ENCODE data around the gene UNC5B. TPM values are rescaled to one million over a fixed set of nuclear protein-coding genes. Genes with fewer than 3 reads are reported as not detected.
A peak's percentile ranks its signal among the peaks of the same experiment; 100 is the strongest.

Gene UNC5B
- total and polyA plus RNA-seq, 2 experiments from 2014 or later: 2.7 to 6.5 TPM

DNA sequence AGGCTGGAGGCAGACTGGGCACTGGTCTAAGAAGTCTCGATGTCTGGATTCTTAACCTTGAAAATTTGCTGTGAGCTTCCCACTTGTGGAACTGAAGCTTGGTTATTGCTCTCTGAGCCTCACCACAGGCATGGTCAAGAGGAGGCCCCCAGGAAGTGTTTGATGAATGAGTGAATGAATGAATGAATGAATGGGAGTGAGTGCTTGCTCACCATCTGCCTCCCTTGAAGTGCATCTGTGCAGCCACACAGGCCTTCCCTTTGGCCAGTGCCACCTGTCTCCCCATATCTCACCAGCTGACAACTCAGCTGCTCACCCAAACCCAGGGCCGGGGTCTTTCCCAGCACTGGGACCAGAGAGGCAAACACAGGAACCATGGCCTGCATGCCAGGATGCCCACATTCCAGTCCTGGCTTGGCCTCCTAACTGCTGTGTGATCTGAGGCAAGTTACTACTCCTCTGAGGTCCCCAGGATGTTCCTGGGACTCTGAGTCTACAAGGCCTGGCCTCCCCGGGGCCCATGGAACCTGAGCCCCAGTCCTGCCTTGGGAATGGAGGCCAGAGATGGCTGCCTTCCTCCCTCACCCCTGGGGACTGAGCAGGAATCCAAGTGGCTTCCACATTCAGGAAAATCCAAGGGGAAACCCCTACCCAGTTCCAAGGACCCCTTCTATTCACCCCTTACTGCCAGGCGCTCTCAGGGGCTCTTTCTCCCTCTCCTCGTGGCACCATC is 55.3 kb downstream of the UNC5B start:
- Histone ChIP-seq H2AFZ (no peak overlapping the region), H3K4me2 (ENCODE audit: unreplicated experiment) (no peak overlapping the region), H4K20me1 (ENCODE audit: insufficient read depth) (no peaks in the 10 kb centered on the region), H3K36me3 (ENCODE audit: low read depth) (no peaks in the 10 kb centered on the region), H3K4me3 (no peak overlapping the region), H3K27me3 (replicated peaks; ENCODE audit: insufficient read depth) (no peaks in the 10 kb centered on the region), H3K27ac (no peak overlapping the region), H3K4me1 (ENCODE audit: insufficient read depth) (peaks cover 33% of the 10 kb centered on the region), H3F3A (ENCODE audit: insufficient read depth) (peaks cover 30% of the 10 kb centered on the region; the same call in 1 of the 2 replicates), H3K9ac (no peak overlapping the region), H3K9me2 (ENCODE audit: insufficient read depth) (no peaks in the 10 kb centered on the region), H3K79me2 (ENCODE audit: insufficient read depth) (no peaks in the 10 kb centered on the region), H3K9me3 (ENCODE audit: low read depth) (no peaks in the 10 kb centered on the region)
- DNase-seq: no peak
- in situ Hi-C loops (cut with MboI): no loop called here
- TF ChIP-seq EZH2 (IDR thresholded peaks at IDR 0.05; ENCODE audit: insufficient read depth, poor library complexity, severe bottlenecking): no peak
- no peak for TF ChIP-seq EZH2phosphoT487 (IDR thresholded peaks at IDR 0.05; ENCODE audit: insufficient read depth, low read depth)
- 96 to 98% methylated on average over 5 of the region's 5 CpGs for WGBS, 2 experiments (ENCODE audit: low coverage in 1 of 2, low lambda C conversion rate in 2 of 2, missing lambda C conversion rate in 2 of 2)

GRCh38 chr10:71268247-71268691 is 55.9 kb downstream of the UNC5B start:
- no peak overlapping the region for H3K4me3 ChIP-seq
- H3K4me1 ChIP-seq (ENCODE audit: insufficient read depth): peaks cover 36% of the 10 kb centered on the region
- no peaks in the 10 kb centered on the region for H3K27me3 ChIP-seq (replicated peaks; ENCODE audit: insufficient read depth)
- peak overlapping the region; percentile 11; the same call in 1 of the 2 replicates for H2AFZ ChIP-seq
- H3F3A ChIP-seq (ENCODE audit: insufficient read depth): peaks cover 30% of the 10 kb centered on the region; the same call in 1 of the 2 replicates
- DNase-seq: peak; percentile 77
- H3K79me2 ChIP-seq (ENCODE audit: insufficient read depth): no peaks in the 10 kb centered on the region
- TF ChIP-seq EZH2phosphoT487 (IDR thresholded peaks at IDR 0.05; ENCODE audit: insufficient read depth, low read depth): no peak
- TF ChIP-seq EZH2 (IDR thresholded peaks at IDR 0.05; ENCODE audit: insufficient read depth, poor library complexity, severe bottlenecking): no peak
- peak overlapping the region; percentile 8 for H3K4me2 ChIP-seq (ENCODE audit: unreplicated experiment)
- no peaks in the 10 kb centered on the region for H3K9me2 ChIP-seq (ENCODE audit: insufficient read depth)
- WGBS, 2 experiments (ENCODE audit: low coverage in 1 of 2, low lambda C conversion rate in 2 of 2, missing lambda C conversion rate in 2 of 2): 34 to 44% methylated on average over 8 of the region's 8 CpGs
- H3K9me3 ChIP-seq (ENCODE audit: low read depth): no peaks in the 10 kb centered on the region
- H3K27ac ChIP-seq: peak overlapping the region; percentile 66
- no peaks in the 10 kb centered on the region for H3K36me3 ChIP-seq (ENCODE audit: low read depth)
- H4K20me1 ChIP-seq (ENCODE audit: insufficient read depth): no peaks in the 10 kb centered on the region
- in situ Hi-C loops (cut with MboI): no loop called here
- peak overlapping the region; percentile 53 for H3K9ac ChIP-seq

DNA sequence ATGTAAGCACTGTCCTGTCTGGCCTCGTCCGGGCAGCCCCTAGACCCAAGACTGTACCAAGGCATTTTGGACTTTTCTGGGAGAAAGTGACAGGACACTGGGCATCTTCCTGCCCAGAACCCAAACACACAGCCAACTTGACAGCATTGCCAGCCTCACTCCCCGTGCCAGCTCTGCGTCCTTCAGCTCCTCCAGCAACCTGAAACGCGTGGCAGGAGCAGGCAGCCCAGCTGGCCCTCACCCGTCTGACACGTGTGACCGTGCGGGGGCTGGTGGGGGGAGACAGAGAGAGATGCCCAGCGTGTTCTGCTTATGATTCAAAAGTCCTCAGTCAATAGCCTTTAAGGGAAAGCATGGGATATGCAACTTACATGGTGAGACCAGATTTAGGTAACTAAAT is 56.4 kb downstream of the UNC5B start:
- Histone ChIP-seq H3K36me3 (ENCODE audit: low read depth) (no peaks in the 10 kb centered on the region), H3K27me3 (replicated peaks; ENCODE audit: insufficient read depth) (no peaks in the 10 kb centered on the region), H3F3A (ENCODE audit: insufficient read depth) (peaks cover 30% of the 10 kb centered on the region; the same call in 1 of the 2 replicates), H3K9me2 (ENCODE audit: insufficient read depth) (no peaks in the 10 kb centered on the region), H3K4me3 (no peak overlapping the region), H3K4me1 (ENCODE audit: insufficient read depth) (peaks cover 36% of the 10 kb centered on the region), H3K9me3 (ENCODE audit: low read depth) (no peaks in the 10 kb centered on the region), H4K20me1 (ENCODE audit: insufficient read depth) (no peaks in the 10 kb centered on the region), H2AFZ (peak overlapping the region; percentile 11; the same call in 1 of the 2 replicates), H3K27ac (peak overlapping the region; percentile 66), H3K4me2 (ENCODE audit: unreplicated experiment) (peak overlapping the region; percentile 8), H3K79me2 (ENCODE audit: insufficient read depth) (no peaks in the 10 kb centered on the region), H3K9ac (peak overlapping the region; percentile 53)
- DNase-seq: peak; percentile 77
- no peak for TF ChIP-seq EZH2 (IDR thresholded peaks at IDR 0.05; ENCODE audit: insufficient read depth, poor library complexity, severe bottlenecking)
- no peak for TF ChIP-seq EZH2phosphoT487 (IDR thresholded peaks at IDR 0.05; ENCODE audit: insufficient read depth, low read depth)
- in situ Hi-C loops (cut with MboI): no loop called here
- WGBS, 2 experiments (ENCODE audit: low coverage in 1 of 2, low lambda C conversion rate in 2 of 2, missing lambda C conversion rate in 2 of 2): 7% methylated on average over 11 of the region's 11 CpGs

GRCh38 chr10:71269301-71270288 is 57.2 kb downstream of the UNC5B start:
- in situ Hi-C loops (cut with MboI): no loop called here
- peaks cover 30% of the 10 kb centered on the region; the same call in 1 of the 2 replicates for H3F3A ChIP-seq (ENCODE audit: insufficient read depth)
- H3K27ac ChIP-seq: peak overlapping the region; percentile 66; the same call in 1 of the 2 replicates
- no peaks in the 10 kb centered on the region for H3K9me3 ChIP-seq (ENCODE audit: low read depth)
- WGBS, 2 experiments (ENCODE audit: low coverage in 1 of 2, low lambda C conversion rate in 2 of 2, missing lambda C conversion rate in 2 of 2): 62 to 69% methylated on average over 11 of the region's 11 CpGs
- no peak for TF ChIP-seq EZH2phosphoT487 (IDR thresholded peaks at IDR 0.05; ENCODE audit: insufficient read depth, low read depth)
- TF ChIP-seq EZH2 (IDR thresholded peaks at IDR 0.05; ENCODE audit: insufficient read depth, poor library complexity, severe bottlenecking): no peak
- H3K79me2 ChIP-seq (ENCODE audit: insufficient read depth): no peaks in the 10 kb centered on the region
- H3K9ac ChIP-seq: peak overlapping the region; percentile 53; the same call in 1 of the 2 replicates
- H3K4me2 ChIP-seq (ENCODE audit: unreplicated experiment): peak overlapping the region; percentile 8
- no peaks in the 10 kb centered on the region for H3K9me2 ChIP-seq (ENCODE audit: insufficient read depth)
- no peaks in the 10 kb centered on the region for H3K36me3 ChIP-seq (ENCODE audit: low read depth)
- H2AFZ ChIP-seq: no peak overlapping the region
- peak; percentile 37 for DNase-seq
- no peaks in the 10 kb centered on the region for H4K20me1 ChIP-seq (ENCODE audit: insufficient read depth)
- peaks cover 36% of the 10 kb centered on the region for H3K4me1 ChIP-seq (ENCODE audit: insufficient read depth)
- H3K27me3 ChIP-seq (replicated peaks; ENCODE audit: insufficient read depth): no peaks in the 10 kb centered on the region
- no peak overlapping the region for H3K4me3 ChIP-seq
